Stimulated activated CD4-positive, alpha-beta T cell treated with anti-CD3 and anti-CD28 coated beads, Interleukin-12 subunit alpha, Interleukin-12 subunit beta, amount 100 ng/mL, for 24 hours (primary cell): ENCODE data around the gene UPK3A.
A peak's percentile ranks its signal among the peaks of the same experiment; 100 is the strongest.
"Not testable (repeated sequence)": the region's sequence is repeated elsewhere in the genome, so short reads cannot be mapped to it uniquely, and the experiment has no call there.

Experiments used
- DNase-seq, 2 experiments: peaks; one replicate each; pipeline ENCODE4 v3.0.0-alpha.2; 2020; ENCODE audit warnings: low read depth in 2 of 2

Gene UPK3A

GRCh38 chr22:45257941-45258340 is 26.8 kb upstream of the UPK3A start:
- DNase-seq = not testable (repeated sequence)

- DNase-seq = no peak
Measured at GRCh38 chr22:45259754-45260394, 24.9 kb upstream of the UPK3A start.

GRCh38 chr22:45260395-45260759 is 24.4 kb upstream of the UPK3A start:
- not testable (repeated sequence) for DNase-seq

GRCh38 chr22:45261407-45262088 is 23.2 kb upstream of the UPK3A start:
- no peak for DNase-seq

GRCh38 chr22:45262195-45262930 is 22.4 kb upstream of the UPK3A start:
- no peak for DNase-seq

- DNase-seq = no peak
Measured at GRCh38 chr22:45262931-45263462, 21.8 kb upstream of the UPK3A start.

GRCh38 chr22:45263463-45264269 is 21.1 kb upstream of the UPK3A start:
- no peak for DNase-seq

GRCh38 chr22:45265535-45265934 is 19.2 kb upstream of the UPK3A start:
- no peak for DNase-seq

GRCh38 chr22:45268167-45268957 is 16.4 kb upstream of the UPK3A start:
- no peak for DNase-seq

- DNase-seq = peak; percentile 67 to 74
Measured at GRCh38 chr22:45268958-45269844, 15.5 kb upstream of the UPK3A start.

GRCh38 chr22:45270095-45271020 is 14.4 kb upstream of the UPK3A start:
- no peak for DNase-seq

GRCh38 chr22:45271667-45272201 is 13.0 kb upstream of the UPK3A start:
- no peak for DNase-seq

- DNase-seq = no peak
Measured at GRCh38 chr22:45272498-45272897, 12.3 kb upstream of the UPK3A start.

- DNase-seq = no peak
Measured at GRCh38 chr22:45273452-45274075, 11.2 kb upstream of the UPK3A start.

- no peak for DNase-seq
Measured at GRCh38 chr22:45276507-45277105, 8.1 kb upstream of the UPK3A start.

GRCh38 chr22:45277720-45278119 is 7.0 kb upstream of the UPK3A start:
- not testable (repeated sequence) for DNase-seq

- DNase-seq = no peak
Measured at GRCh38 chr22:45278125-45278524, 6.6 kb upstream of the UPK3A start.

- DNase-seq = no peak
Measured at GRCh38 chr22:45280587-45280980, 4.2 kb upstream of the UPK3A start.
